HG03342 (cell line): ENCODE measurements around the gene PRC1.
A peak's percentile ranks its signal among the peaks of the same experiment; 100 is the strongest.

Experiments
- ATAC-seq: cut with Tn5 transposase; IDR thresholded peaks from one replicate; pipeline ENCODE4 v1.9.1; 2021; ENCODE audit warnings: mild to moderate bottlenecking, moderate library complexity; ENCODE audit not compliant: unreplicated experiment

Gene PRC1

DNA sequence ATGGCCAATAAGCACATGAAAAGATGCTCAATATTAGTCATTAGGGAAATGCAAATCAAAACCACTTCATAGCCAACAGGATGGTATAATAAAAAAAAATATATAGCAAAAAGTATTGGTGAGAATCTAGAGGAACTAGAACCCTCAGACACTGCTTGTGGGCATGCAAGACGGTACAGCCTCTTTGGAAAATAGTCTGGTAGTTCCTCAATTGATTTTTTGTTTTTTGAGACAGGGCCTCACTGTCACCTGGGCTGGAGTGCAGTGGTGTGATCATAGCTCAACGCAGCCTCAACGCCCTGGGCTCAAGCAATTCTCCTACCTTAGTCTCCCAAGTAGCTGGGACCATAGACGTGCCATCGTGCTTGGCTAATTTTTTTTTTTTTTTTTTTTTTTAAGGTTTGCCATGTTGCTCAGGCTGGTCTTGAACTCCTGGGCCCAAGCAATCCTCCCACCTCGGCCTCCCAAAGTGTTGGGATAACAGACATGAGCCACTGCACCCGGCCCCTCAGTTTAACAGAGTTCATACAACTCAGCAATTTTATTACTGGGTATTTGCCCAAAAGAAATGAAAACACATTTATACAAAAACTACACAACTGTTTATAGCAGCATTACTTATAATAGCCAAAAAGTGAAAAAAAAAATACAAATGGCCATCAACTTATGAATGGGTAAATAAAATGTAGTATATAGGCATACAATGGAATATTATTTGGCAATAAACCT is 5.1 kb downstream of the PRC1 start:
- no peak for ATAC-seq

DNA sequence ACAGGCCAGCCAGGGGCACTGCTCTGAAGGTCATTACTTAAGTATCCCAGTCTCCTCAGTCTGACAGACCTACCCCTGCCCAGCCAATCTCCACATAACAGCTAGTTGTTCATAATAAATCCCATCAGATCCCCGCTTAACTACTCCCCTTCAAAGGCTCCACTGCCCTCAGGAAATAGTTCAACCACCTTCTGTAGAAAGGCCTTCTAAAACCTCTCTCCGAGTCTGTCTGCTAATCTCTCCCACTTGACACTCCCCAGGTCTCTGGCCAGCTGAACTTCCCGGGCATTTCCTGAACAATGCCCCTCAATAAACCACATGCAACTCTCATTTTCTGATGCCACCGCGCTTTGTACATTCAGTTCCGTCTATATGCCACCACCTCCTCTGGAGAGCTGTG is 6.0 kb downstream of the PRC1 start:
- ATAC-seq = no peak

DNA sequence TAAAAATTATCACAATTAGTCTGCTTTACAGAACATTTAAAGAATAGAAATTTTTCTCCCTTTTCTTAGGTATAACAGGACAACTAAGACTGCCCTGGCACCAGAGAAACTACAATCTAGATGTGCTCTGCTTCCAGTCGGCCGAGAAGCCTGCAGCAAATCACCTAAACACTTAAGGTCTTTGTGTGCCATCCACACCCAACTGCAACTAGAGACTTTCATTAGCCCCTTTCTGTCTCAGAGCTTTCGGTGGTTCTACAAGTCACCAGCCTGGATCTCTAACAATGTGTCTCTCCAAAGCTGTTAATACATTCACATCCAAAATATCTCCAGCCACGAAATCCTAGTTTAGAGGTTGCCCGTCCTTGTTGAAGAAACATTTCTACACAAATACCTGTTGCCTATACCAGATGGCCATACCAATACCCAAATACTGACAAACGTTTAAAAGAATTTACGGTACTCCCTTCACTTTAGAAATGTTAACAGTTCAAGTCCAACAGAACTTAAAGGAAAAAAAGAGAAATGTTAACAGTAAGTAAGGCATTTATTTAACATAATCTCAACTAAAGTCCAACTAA is 6.7 kb downstream of the PRC1 start:
- no peak for ATAC-seq

- ATAC-seq = peak; percentile 65
Observed at GRCh38 chr15:90986790-90987507, 7.4 kb downstream of the PRC1 start.

GRCh38 chr15:90982135-90982534 is 12.2 kb downstream of the PRC1 start:
- ATAC-seq = peak; percentile 36

DNA sequence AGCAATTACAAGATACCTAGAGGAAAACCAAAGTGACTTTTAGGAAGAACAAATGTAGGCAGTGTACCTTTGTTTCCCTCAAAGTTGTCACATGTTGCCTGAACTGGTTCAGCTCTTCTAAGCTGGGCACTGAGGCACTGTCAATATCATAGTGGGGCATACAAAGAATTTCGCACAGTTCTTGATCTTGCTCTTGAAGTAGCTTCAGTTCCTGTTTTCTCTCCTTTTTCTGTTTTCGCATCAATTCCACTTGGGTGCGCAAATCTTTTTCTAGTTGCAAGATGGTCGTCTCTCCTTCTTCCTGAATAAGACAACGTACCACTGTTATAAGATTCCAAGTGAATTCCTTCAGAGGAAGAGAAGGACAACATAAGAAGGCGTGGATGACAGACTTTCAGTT is 12.7 kb downstream of the PRC1 start:
- ATAC-seq = peak; percentile 74

GRCh38 chr15:90979582-90979981 is 14.8 kb downstream of the PRC1 start:
- ATAC-seq = no peak

DNA sequence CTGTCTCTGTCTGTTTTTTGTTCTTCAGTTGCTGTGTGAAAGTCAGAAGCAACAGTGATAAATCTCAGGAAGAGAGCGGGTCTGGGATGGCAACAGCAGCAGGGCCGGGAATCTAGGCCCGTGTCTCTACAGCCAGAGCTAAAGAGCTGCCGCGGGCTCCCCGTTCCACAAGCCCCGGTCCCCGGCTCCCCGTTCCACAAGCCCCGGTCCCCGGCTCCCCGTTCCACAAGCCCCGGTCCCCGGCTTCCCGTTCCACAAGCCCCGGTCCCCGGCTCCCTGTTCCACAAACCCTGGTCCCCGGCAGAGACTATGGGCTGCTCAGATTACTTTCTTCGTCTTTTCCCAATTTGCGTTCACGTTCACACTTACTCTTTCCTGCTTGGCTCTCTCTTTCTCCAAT is 20.1 kb downstream of the PRC1 start:
- ATAC-seq = no peak

- no peak for ATAC-seq
Observed at GRCh38 chr15:90972133-90972532, 22.2 kb downstream of the PRC1 start.

DNA sequence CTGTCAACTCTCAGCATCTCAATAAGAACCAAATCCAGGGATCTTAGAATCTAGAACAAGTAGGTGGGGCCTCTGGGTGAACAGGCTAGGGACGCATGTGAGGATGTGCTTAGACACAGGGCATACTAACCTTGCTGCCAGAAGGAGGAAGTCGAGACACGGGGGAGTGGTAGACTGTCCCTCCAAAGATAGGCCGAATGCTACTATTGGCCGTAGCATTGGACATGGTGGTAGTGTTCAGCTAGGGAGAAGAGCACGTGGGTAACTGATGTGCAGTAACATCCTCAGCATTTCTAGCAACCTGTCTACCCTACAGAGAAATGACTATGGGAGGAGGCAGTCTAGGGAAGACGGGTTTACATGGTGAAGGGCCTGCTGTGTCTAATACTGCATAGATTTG is 24.1 kb downstream of the PRC1 start:
- ATAC-seq = no peak

GRCh38 chr15:90968434-90968833 is 25.9 kb downstream of the PRC1 start:
- no peak for ATAC-seq

DNA sequence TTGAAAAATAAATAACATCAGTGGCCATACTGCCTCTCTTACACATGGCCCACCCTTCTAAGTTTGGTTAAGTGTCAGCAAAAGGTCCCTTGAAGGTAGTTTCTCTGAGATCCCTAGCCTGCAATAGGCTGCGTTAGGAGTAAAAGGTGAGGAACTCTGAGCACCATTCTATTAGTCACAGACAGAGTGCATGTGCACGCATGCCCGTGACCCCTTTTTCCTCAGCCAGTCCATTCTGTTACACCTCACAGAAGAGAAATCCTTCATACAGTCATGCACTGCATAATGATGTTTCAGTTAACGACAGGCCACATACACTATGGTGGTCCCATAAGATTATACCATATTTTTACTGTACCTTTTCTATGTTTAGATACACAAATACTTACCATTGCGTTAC is 27.1 kb downstream of the PRC1 start:
- no peak for ATAC-seq

DNA sequence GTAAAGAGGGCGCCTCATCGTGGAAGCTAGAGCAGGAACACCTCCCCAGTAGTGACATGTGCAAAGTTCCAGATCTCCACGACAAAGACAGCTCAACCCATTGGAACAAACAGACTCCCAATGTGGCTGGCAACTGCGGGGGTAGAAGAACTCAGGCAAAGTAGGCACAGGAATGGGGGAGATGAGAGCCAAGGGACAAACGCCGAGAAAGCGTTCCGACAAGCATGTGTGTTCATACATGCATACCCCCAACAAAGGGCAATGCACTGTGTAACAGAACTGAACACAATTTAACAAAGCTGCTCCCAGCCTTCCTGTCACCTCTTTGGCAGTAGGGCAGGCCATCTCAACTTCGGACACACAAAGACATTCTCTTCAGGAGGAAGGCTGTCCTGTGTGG is 28.1 kb downstream of the PRC1 start:
- no peak for ATAC-seq

GRCh38 chr15:90962021-90962420 is 32.3 kb downstream of the PRC1 start:
- no peak for ATAC-seq

- ATAC-seq = no peak
Observed at GRCh38 chr15:90960298-90961091, 33.8 kb downstream of the PRC1 start.

- no peak for ATAC-seq
Observed at GRCh38 chr15:90959894-90960293, 34.4 kb downstream of the PRC1 start.

- no peak for ATAC-seq
Observed at GRCh38 chr15:90959028-90959595, 35.2 kb downstream of the PRC1 start.

DNA sequence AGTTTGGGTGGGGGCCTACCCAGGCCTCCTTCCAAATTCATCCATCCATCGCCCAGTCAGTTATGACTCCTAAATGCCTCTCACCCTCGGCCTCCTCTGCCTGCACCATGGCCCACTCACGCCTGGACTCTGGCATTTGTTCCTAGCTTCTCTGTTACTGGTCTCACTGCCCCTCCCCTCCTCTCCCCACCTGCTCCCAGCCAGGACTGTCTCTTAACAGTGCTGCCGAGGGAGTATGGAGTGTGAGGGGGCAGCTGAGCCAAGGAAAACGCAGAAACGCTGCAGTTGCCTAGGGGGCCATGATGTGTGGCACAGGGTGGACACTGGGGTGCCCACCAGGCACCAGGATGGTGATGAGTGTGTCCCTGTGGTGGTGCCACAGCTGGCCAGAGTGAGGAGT is 36.5 kb downstream of the PRC1 start:
- no peak for ATAC-seq

GRCh38 chr15:90957031-90957790 is 37.1 kb downstream of the PRC1 start:
- no peak for ATAC-seq

DNA sequence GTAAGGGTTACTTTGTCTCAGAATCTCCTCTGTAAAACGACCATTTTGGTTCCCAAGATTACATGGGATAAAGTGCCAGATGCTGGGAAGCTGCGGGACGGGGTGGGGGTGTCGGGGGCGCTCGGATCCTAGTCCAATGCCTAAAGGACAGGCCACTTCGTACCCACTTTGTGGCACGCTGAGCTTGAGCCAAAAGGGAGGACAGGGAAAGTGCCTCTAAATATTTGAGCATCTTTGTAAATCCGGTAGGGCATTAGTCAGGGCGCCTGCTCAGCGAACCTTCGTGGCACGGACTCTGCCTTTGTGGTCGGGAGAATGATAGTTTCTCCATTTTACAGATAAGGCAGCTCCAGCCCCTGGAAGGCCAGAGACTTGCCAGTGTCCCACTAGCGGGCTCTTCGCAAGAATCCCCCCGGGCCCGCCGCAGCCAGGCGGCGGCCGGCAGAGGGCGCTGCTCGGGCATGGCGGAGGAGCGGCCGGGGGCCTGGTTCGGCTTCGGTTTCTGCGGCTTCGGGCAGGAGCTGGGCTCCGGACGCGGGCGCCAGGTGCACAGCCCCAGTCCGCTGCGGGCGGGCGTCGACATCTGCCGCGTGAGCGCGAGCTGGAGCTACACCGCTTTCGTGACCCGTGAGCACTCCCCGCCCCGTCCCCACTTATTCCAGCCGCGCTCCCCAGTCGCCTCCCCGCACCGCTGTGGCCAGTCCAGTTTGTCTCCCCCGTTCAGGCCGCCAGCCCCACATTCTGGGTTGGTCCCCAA is 37.9 kb downstream of the PRC1 start:
- no peak for ATAC-seq
